ENCODE data around the gene CNPY1. TPM values are rescaled to one million over a fixed set of nuclear protein-coding genes. Genes with fewer than 3 reads are reported as not detected.

Gene CNPY1
- total and polyA plus RNA-seq, 7 experiments from 2014 or later = not detected

DNA sequence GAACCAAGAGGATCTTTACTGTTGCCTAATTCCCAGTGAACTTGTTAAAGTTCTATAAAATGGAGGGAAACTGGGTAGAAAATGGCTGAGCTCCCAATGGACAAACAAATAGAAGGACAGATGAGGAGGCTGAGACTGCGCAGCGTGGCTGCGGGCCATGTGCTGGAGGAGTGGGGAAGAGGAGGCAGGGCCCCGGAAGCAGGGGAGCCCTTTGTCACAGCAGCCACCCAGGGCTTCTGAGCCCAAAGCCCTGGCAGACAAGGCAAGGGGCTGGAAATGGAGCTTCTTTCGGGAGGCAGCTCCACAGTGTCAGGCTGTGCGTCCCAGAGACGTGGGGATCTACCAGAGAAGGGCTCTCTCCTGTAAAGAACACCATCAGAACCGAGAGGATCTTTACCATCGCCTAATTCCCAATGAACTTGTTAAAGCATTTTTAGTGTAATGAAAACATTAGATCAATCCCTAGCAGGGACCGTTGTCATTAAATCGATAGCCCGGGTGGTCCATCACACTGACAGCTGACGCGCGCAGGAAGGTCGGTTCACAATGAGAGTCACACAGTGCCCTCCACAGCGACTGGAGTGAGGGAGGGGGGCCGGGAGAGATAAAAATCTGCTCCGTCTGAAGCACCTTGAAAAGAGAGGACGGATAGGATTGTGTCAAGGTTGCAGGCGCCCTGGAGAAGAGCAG is 14.0 kb upstream of the CNPY1 start:
- intact Hi-C loops (cut with micrococcal nuclease) = no loop called here
- ATAC-seq (no peak), DNase-seq (no peak)
- Mint-ChIP-seq H3K27ac (no peak overlapping the region), H3K27me3 (peaks cover 0 to 28% (median 3%) of the 10 kb centered on the region in 5 donors), H3K4me1 (peaks cover 0 to 5% (median 0%) of the 10 kb centered on the region in 7 donors), H3K36me3 (no peaks in the 10 kb centered on the region), H3K4me3 (no peak overlapping the region), H3K9me3 (peaks cover 0 to 2% (median 0%) of the 10 kb centered on the region in 11 donors)
- POLR2A ChIA-PET = no interaction called here
- Histone ChIP-seq H3K4me1 (ENCODE audit: control insufficient read depth in 2 of 2, insufficient read depth in 2 of 2, low read length in 2 of 2) (no peaks in the 10 kb centered on the region), H3K36me3 (ENCODE audit: control insufficient read depth in 2 of 3, insufficient read depth in 3 of 3, low read length in 3 of 3) (no peaks in the 10 kb centered on the region), H3K9me3 (ENCODE audit: control insufficient read depth in 2 of 3, low read length in 3 of 3) (no peaks in the 10 kb centered on the region), H3K4me3 (ENCODE audit: low read length) (no peak overlapping the region), H3K27ac (ENCODE audit: low read depth, low read length) (no peak overlapping the region), H3K27me3 (ENCODE audit: control insufficient read depth in 2 of 2, insufficient read depth in 2 of 2, low read length in 2 of 2) (no peaks in the 10 kb centered on the region)
- CTCF ChIA-PET = no interaction called here

- H3K4me1 ChIP-seq (ENCODE audit: control insufficient read depth in 2 of 2, insufficient read depth in 2 of 2, low read length in 2 of 2) = no peaks in the 10 kb centered on the region
- DNase-seq = no peak
- Mint-ChIP-seq H3K4me3 (no peak overlapping the region), H3K27ac (no peak overlapping the region), H3K9me3 (peaks cover 0 to 2% (median 0%) of the 10 kb centered on the region in 11 donors), H3K27me3 (peaks cover 0 to 28% (median 3%) of the 10 kb centered on the region in 5 donors), H3K36me3 (no peaks in the 10 kb centered on the region), H3K4me1 (peaks cover 0 to 5% (median 0%) of the 10 kb centered on the region in 7 donors)
- intact Hi-C loops (cut with micrococcal nuclease) = no loop called here
- H3K9me3 ChIP-seq (ENCODE audit: control insufficient read depth in 2 of 3, low read length in 3 of 3) = no peaks in the 10 kb centered on the region
- H3K27me3 ChIP-seq (ENCODE audit: control insufficient read depth in 2 of 2, insufficient read depth in 2 of 2, low read length in 2 of 2) = no peaks in the 10 kb centered on the region
- no peaks in the 10 kb centered on the region for H3K36me3 ChIP-seq (ENCODE audit: control insufficient read depth in 2 of 3, insufficient read depth in 3 of 3, low read length in 3 of 3)
- no peak overlapping the region for H3K4me3 ChIP-seq (ENCODE audit: low read length)
- no peak overlapping the region for H3K27ac ChIP-seq (ENCODE audit: low read depth, low read length)
- no peak for ATAC-seq
- CTCF ChIA-PET = no interaction called here
- POLR2A ChIA-PET = no interaction called here
These were observed 13.3 kb upstream of the CNPY1 start for GRCh38 chr7:155559519-155560108.

DNA sequence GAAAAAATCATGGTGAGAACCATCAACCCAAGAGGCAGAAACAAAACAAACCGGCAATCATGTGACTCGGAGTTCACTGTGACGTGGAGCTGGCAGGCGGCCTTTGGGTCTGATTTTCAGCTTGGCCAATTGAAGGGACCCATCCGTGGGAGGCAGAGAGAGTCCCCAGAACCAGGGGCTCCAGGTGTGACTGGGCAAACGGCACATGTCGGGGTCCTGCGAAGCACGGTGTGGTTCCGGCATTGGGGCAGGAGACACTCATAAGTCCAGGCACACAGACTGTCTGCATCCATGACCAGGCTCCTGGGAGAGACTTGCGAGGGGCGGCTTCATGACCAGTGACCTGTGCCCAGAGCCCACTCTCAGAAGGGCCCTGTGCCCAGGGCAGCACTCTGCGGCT is 12.6 kb upstream of the CNPY1 start:
- Histone ChIP-seq H3K27ac (ENCODE audit: low read depth, low read length) (no peak overlapping the region), H3K36me3 (ENCODE audit: control insufficient read depth in 2 of 3, insufficient read depth in 3 of 3, low read length in 3 of 3) (no peaks in the 10 kb centered on the region), H3K4me3 (ENCODE audit: low read length) (no peak overlapping the region), H3K4me1 (ENCODE audit: control insufficient read depth in 2 of 2, insufficient read depth in 2 of 2, low read length in 2 of 2) (no peaks in the 10 kb centered on the region), H3K27me3 (ENCODE audit: control insufficient read depth in 2 of 2, insufficient read depth in 2 of 2, low read length in 2 of 2) (no peaks in the 10 kb centered on the region), H3K9me3 (ENCODE audit: control insufficient read depth in 2 of 3, low read length in 3 of 3) (no peaks in the 10 kb centered on the region)
- DNase-seq = no peak
- H3K4me1 Mint-ChIP-seq = peaks cover 0 to 5% (median 0%) of the 10 kb centered on the region in 7 donors
- no peaks in the 10 kb centered on the region for H3K36me3 Mint-ChIP-seq
- intact Hi-C loops (cut with micrococcal nuclease) = no loop called here
- H3K9me3 Mint-ChIP-seq = peaks cover 0 to 6% (median 0%) of the 10 kb centered on the region in 11 donors
- H3K4me3 Mint-ChIP-seq = no peak overlapping the region
- peaks cover 0 to 28% (median 9%) of the 10 kb centered on the region in 5 donors for H3K27me3 Mint-ChIP-seq
- no peak overlapping the region for H3K27ac Mint-ChIP-seq
- CTCF ChIA-PET = no interaction called here
- ATAC-seq = no peak
- POLR2A ChIA-PET = no interaction called here

- DNase-seq = no peak
- intact Hi-C loops (cut with micrococcal nuclease) = no loop called here
- CTCF ChIA-PET = no interaction called here
- Mint-ChIP-seq H3K27me3 (peaks cover 0 to 28% (median 9%) of the 10 kb centered on the region in 5 donors), H3K27ac (no peak overlapping the region), H3K36me3 (no peaks in the 10 kb centered on the region), H3K4me3 (no peak overlapping the region), H3K4me1 (peaks cover 0 to 5% (median 0%) of the 10 kb centered on the region in 7 donors), H3K9me3 (peaks cover 0 to 6% (median 0%) of the 10 kb centered on the region in 11 donors)
- H3K27me3 ChIP-seq (ENCODE audit: control insufficient read depth in 2 of 2, insufficient read depth in 2 of 2, low read length in 2 of 2) = no peaks in the 10 kb centered on the region
- H3K27ac ChIP-seq (ENCODE audit: low read depth, low read length) = no peak overlapping the region
- no peak for ATAC-seq
- H3K4me3 ChIP-seq (ENCODE audit: low read length) = no peak overlapping the region
- no peaks in the 10 kb centered on the region for H3K36me3 ChIP-seq (ENCODE audit: control insufficient read depth in 2 of 3, insufficient read depth in 3 of 3, low read length in 3 of 3)
- POLR2A ChIA-PET = no interaction called here
- H3K9me3 ChIP-seq (ENCODE audit: control insufficient read depth in 2 of 3, low read length in 3 of 3) = no peaks in the 10 kb centered on the region
- H3K4me1 ChIP-seq (ENCODE audit: control insufficient read depth in 2 of 2, insufficient read depth in 2 of 2, low read length in 2 of 2) = no peaks in the 10 kb centered on the region
These were observed 12.0 kb upstream of the CNPY1 start for GRCh38 chr7:155558351-155558750.

GRCh38 chr7:155557778-155558177 is 11.4 kb upstream of the CNPY1 start:
- H3K27ac ChIP-seq (ENCODE audit: low read depth, low read length) = no peak overlapping the region
- ATAC-seq (no peak), DNase-seq (no peak)
- Mint-ChIP-seq H3K27me3 (peaks cover 0 to 28% (median 9%) of the 10 kb centered on the region in 5 donors), H3K4me1 (peaks cover 0 to 5% (median 0%) of the 10 kb centered on the region in 7 donors), H3K4me3 (no peak overlapping the region), H3K36me3 (no peaks in the 10 kb centered on the region), H3K27ac (no peak overlapping the region), H3K9me3 (peaks cover 0 to 6% (median 0%) of the 10 kb centered on the region in 11 donors)
- intact Hi-C loops (cut with micrococcal nuclease) = no loop called here
- no peak overlapping the region for H3K4me3 ChIP-seq (ENCODE audit: low read length)
- CTCF ChIA-PET = no interaction called here
- no peaks in the 10 kb centered on the region for H3K4me1 ChIP-seq (ENCODE audit: control insufficient read depth in 2 of 2, insufficient read depth in 2 of 2, low read length in 2 of 2)
- no peaks in the 10 kb centered on the region for H3K36me3 ChIP-seq (ENCODE audit: control insufficient read depth in 2 of 3, insufficient read depth in 3 of 3, low read length in 3 of 3)
- no peaks in the 10 kb centered on the region for H3K9me3 ChIP-seq (ENCODE audit: control insufficient read depth in 2 of 3, low read length in 3 of 3)
- no peaks in the 10 kb centered on the region for H3K27me3 ChIP-seq (ENCODE audit: control insufficient read depth in 2 of 2, insufficient read depth in 2 of 2, low read length in 2 of 2)
- POLR2A ChIA-PET = no interaction called here

GRCh38 chr7:155556763-155557162 is 10.4 kb upstream of the CNPY1 start:
- CTCF ChIA-PET = no interaction called here
- DNase-seq (no peak), ATAC-seq (no peak)
- no peaks in the 10 kb centered on the region for H3K36me3 ChIP-seq (ENCODE audit: control insufficient read depth in 2 of 3, insufficient read depth in 3 of 3, low read length in 3 of 3)
- POLR2A ChIA-PET = no interaction called here
- H3K27ac ChIP-seq (ENCODE audit: low read depth, low read length) = no peak overlapping the region
- intact Hi-C loops (cut with micrococcal nuclease) = no loop called here
- no peaks in the 10 kb centered on the region for H3K36me3 Mint-ChIP-seq
- H3K27ac Mint-ChIP-seq = no peak overlapping the region
- peaks cover 0 to 35% (median 9%) of the 10 kb centered on the region in 5 donors for H3K27me3 Mint-ChIP-seq
- no peak overlapping the region for H3K4me3 ChIP-seq (ENCODE audit: low read length)
- peaks cover 0 to 6% (median 0%) of the 10 kb centered on the region in 11 donors for H3K9me3 Mint-ChIP-seq
- no peak overlapping the region for H3K4me3 Mint-ChIP-seq
- H3K4me1 Mint-ChIP-seq = peaks cover 0 to 5% (median 0%) of the 10 kb centered on the region in 7 donors
- no peaks in the 10 kb centered on the region for H3K4me1 ChIP-seq (ENCODE audit: control insufficient read depth in 2 of 2, insufficient read depth in 2 of 2, low read length in 2 of 2)
- H3K27me3 ChIP-seq (ENCODE audit: control insufficient read depth in 2 of 2, insufficient read depth in 2 of 2, low read length in 2 of 2) = no peaks in the 10 kb centered on the region
- no peaks in the 10 kb centered on the region for H3K9me3 ChIP-seq (ENCODE audit: control insufficient read depth in 2 of 3, low read length in 3 of 3)
